AG08396 (cell line): ENCODE measurements around the gene ACTR1B.
"Not testable (repeated sequence)": the region's sequence is repeated elsewhere in the genome, so short reads cannot be mapped to it uniquely, and the experiment has no call there.

Experiments
- DNase-seq: peaks from one replicate; pipeline ENCODE4 v3.0.0; 2012; ENCODE audit warnings: low spot score, mixed read lengths

ACTR1B gene

DNA sequence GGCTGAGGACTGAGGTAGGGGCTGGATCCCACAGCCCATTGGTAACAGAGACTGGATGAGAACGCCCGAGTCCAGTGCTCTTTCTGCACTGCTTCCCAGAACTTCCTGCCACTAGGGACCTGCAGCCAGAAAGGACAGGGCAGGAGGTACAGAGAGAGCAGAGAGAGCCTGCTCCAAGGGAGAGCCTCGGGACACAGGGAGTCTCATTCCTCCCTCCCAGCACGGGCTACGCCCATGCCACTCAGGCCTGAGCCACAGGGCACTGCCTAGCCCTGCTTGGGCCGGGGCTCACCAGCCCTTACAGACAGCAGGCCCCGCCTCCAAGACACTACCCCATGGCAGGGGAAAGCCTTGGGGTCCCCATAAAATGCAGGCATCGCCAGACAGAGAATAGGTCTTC, 48.1 kb downstream of the ACTR1B start:
- not testable (repeated sequence) for DNase-seq

DNA sequence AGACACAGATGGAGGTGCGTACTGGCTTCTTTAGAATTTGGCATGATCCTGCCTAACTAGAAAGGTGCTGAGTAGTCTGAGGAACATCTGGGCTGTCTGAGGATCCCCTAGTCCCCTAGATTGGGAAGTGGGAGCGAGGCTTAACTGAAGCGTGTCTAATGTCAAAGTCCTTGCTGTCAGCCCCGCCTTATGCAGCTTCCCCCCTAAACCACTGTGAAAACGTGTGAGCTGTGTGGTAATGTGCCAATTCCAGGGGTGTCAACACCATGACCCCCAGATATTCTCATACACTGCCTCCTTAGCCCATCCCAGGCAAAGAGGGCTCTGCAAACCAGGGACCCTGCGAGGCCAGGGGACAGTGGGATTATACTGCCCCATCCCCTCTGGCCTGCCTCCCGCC, 51.9 kb downstream of the ACTR1B start:
- DNase-seq: not testable (repeated sequence)

- not testable (repeated sequence) for DNase-seq
These were observed 55.1 kb downstream of the ACTR1B start for GRCh38 chr2:97608745-97609144.
